Fibroblast of lung (primary cell): ENCODE data around the gene OGG1.

Experiments
- EZH2 ChIP-seq: IDR thresholded peaks from 2 replicates; pipeline ENCODE4 v1.5.1; 2012; ENCODE audit warnings: low read length, control low read depth, mild to moderate bottlenecking; ENCODE audit errors: missing control alignments
- TF ChIP-seq, protein P1 (sequence below), 2 donors: IDR thresholded peaks in 1 of 2; conservative IDR thresholded peaks in 1 of 2; 1 replicate in 1 of 2; 2 replicates in 1 of 2; pipeline ENCODE4 v1.5.1; 2011 to 2012; ENCODE audit warnings: low read length in 2 of 2, control low read depth in 1 of 2, inconsistent platforms in 1 of 2, low read depth in 1 of 2, mild to moderate bottlenecking in 1 of 2

DNA sequence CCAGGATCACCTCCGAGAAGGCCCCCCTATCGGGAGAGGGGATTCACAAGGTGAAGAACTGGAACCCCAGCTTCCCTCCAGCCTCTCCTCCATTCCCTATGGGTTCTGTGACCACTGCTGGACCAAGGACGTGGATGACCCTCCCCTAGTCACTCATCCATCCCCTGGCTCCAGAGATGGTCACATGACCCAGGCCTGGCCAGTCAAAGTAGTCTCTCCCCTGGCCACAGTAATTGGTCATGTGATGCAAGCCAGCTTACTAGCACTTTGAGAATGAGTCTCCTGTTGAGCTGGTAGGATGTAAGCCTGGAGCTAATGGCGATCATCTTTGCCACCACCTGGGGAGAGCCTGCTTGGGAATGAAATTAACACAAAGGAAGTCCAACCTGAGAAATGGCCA, 16.1 kb downstream of the OGG1 start:
- TF ChIP-seq, protein P1, sequence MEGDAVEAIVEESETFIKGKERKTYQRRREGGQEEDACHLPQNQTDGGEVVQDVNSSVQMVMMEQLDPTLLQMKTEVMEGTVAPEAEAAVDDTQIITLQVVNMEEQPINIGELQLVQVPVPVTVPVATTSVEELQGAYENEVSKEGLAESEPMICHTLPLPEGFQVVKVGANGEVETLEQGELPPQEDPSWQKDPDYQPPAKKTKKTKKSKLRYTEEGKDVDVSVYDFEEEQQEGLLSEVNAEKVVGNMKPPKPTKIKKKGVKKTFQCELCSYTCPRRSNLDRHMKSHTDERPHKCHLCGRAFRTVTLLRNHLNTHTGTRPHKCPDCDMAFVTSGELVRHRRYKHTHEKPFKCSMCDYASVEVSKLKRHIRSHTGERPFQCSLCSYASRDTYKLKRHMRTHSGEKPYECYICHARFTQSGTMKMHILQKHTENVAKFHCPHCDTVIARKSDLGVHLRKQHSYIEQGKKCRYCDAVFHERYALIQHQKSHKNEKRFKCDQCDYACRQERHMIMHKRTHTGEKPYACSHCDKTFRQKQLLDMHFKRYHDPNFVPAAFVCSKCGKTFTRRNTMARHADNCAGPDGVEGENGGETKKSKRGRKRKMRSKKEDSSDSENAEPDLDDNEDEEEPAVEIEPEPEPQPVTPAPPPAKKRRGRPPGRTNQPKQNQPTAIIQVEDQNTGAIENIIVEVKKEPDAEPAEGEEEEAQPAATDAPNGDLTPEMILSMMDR (conservative IDR thresholded peaks at IDR 0.05 in 1 of 2, IDR thresholded peaks at IDR 0.05 in 1 of 2; ENCODE audit: low read depth in 1 of 2, low read length in 2 of 2): no peak
- TF ChIP-seq EZH2: no peak
